Activated CD8-positive, alpha-beta memory T cell treated with anti-CD3 and anti-CD28 coated beads, Interleukin-2, amount 10 ng/mL, durations not matched to agents 7 days and 5 days (primary cell): ENCODE results near the gene TPTE2. TPM values are rescaled to one million over a fixed set of nuclear protein-coding genes. Genes with fewer than 3 reads are reported as not detected.
A peak's percentile ranks its signal among the peaks of the same experiment; 100 is the strongest.
"Not testable (repeated sequence)": the region's sequence is repeated elsewhere in the genome, so short reads cannot be mapped to it uniquely, and the experiment has no call there.

Experiments used
- ATAC-seq: fragments of 150-1000 bp; cut with Tn5 transposase; one replicate; pipeline ENCODE4 v1.10.0; 2021; ENCODE audit warnings: moderate library complexity
- CTCF ChIA-PET: fragments of 350-600 bp; sonication (Branson Sonifier 250); formaldehyde crosslinking; loops from one replicate; lab custom pipeline; 2021; ENCODE audit warnings: antibody characterized with exemption; lab: Charles Lee
- DNase-seq: peaks from one replicate; pipeline ENCODE4 v3.0.0-alpha.2; 2020
- H3K27ac Mint-ChIP-seq: one replicate; pipeline ENCODE4 v1.8.0; 2021; ENCODE audit warnings: mild to moderate bottlenecking, mixed read lengths
- H3K27me3 Mint-ChIP-seq: one replicate; pipeline ENCODE4 v1.8.0; 2021; ENCODE audit warnings: mixed read lengths
- H3K36me3 Mint-ChIP-seq: one replicate; pipeline ENCODE4 v1.8.0; 2021; ENCODE audit warnings: mild to moderate bottlenecking, mixed read lengths
- H3K4me1 Mint-ChIP-seq: one replicate; pipeline ENCODE4 v1.8.0; 2021; ENCODE audit warnings: mixed read lengths
- H3K4me3 Mint-ChIP-seq: one replicate; pipeline ENCODE4 v1.8.0; 2021; ENCODE audit warnings: mild to moderate bottlenecking, moderate library complexity, mixed read lengths
- H3K9me3 Mint-ChIP-seq: one replicate; pipeline ENCODE4 v1.8.0; 2022; ENCODE audit warnings: low read depth, mixed read lengths
- total RNA-seq, 2 experiments: library from RNA; stranded (reverse); gene quantifications; one replicate each; pipeline ENCODE4 v1.2.3, GENCODE V29; 2021

TPTE2 gene
- total RNA-seq, 2 experiments from 2014 or later, result not detected

- ATAC-seq, result no peak
- Mint-ChIP-seq H3K36me3 (peaks cover 5% of the 10 kb centered on the region), H3K27me3 (no peaks in the 10 kb centered on the region), H3K4me3 (no peak overlapping the region), H3K9me3 (peaks cover 2% of the 10 kb centered on the region), H3K27ac (no peak overlapping the region), H3K4me1 (peaks cover 21% of the 10 kb centered on the region)
- no peak for DNase-seq
- CTCF ChIA-PET, result no interaction called here
Observed at GRCh38 chr13:19589312-19589711, 28.0 kb upstream of the TPTE2 start.

- Mint-ChIP-seq H3K36me3 (peaks cover 5% of the 10 kb centered on the region), H3K4me3 (peak overlapping the region; percentile 71), H3K4me1 (peaks cover 21% of the 10 kb centered on the region), H3K27me3 (peaks cover 11% of the 10 kb centered on the region), H3K9me3 (peaks cover 2% of the 10 kb centered on the region), H3K27ac (peak overlapping the region; percentile 86)
- ATAC-seq (peak; percentile 59), DNase-seq (peak; percentile 54)
- CTCF ChIA-PET, result interaction anchor here (0.9 to 1.5 kb wide), 5 partner anchors 8 to 46 kb away, joined by 3 to 4 read pairs (median 4); no protein-coding TSS in a partner anchor
Observed at GRCh38 chr13:19587635-19588300, 26.4 kb upstream of the TPTE2 start.

- H3K27me3 Mint-ChIP-seq, result peaks cover 14% of the 10 kb centered on the region
- ATAC-seq (peak; percentile 88), DNase-seq (peak; percentile 90)
- H3K4me3 Mint-ChIP-seq, result peak overlapping the region; percentile 71
- peaks cover 21% of the 10 kb centered on the region for H3K4me1 Mint-ChIP-seq
- H3K36me3 Mint-ChIP-seq, result peaks cover 5% of the 10 kb centered on the region
- CTCF ChIA-PET, result interaction anchor here (0.9 to 1.5 kb wide), 5 partner anchors 7 to 47 kb away, joined by 3 to 4 read pairs (median 4); no protein-coding TSS in a partner anchor
- H3K27ac Mint-ChIP-seq, result peak overlapping the region; percentile 86
- peaks cover 2% of the 10 kb centered on the region for H3K9me3 Mint-ChIP-seq
Observed at GRCh38 chr13:19586904-19587634, 25.7 kb upstream of the TPTE2 start.

GRCh38 chr13:19581675-19582074 is 20.3 kb upstream of the TPTE2 start:
- Mint-ChIP-seq H3K27ac (no peak overlapping the region), H3K4me3 (no peak overlapping the region), H3K27me3 (peaks cover 19% of the 10 kb centered on the region), H3K36me3 (peaks cover 4% of the 10 kb centered on the region), H3K9me3 (peaks cover 2% of the 10 kb centered on the region), H3K4me1 (peaks cover 7% of the 10 kb centered on the region)
- ATAC-seq (no peak), DNase-seq (no peak)
- CTCF ChIA-PET, result no interaction called here

- CTCF ChIA-PET, result no interaction called here
- no peaks in the 10 kb centered on the region for H3K9me3 Mint-ChIP-seq
- no peaks in the 10 kb centered on the region for H3K4me1 Mint-ChIP-seq
- H3K27me3 Mint-ChIP-seq, result peaks cover 2% of the 10 kb centered on the region
- no peak overlapping the region for H3K4me3 Mint-ChIP-seq
- H3K27ac Mint-ChIP-seq, result no peak overlapping the region
- no peaks in the 10 kb centered on the region for H3K36me3 Mint-ChIP-seq
- DNase-seq (no peak), ATAC-seq (no peak)
Observed at GRCh38 chr13:19575230-19575629, 13.9 kb upstream of the TPTE2 start.

GRCh38 chr13:19573120-19573716 is 11.9 kb upstream of the TPTE2 start:
- H3K4me1 Mint-ChIP-seq, result no peaks in the 10 kb centered on the region
- H3K27me3 Mint-ChIP-seq, result peaks cover 5% of the 10 kb centered on the region
- H3K27ac Mint-ChIP-seq, result no peak overlapping the region
- no peaks in the 10 kb centered on the region for H3K9me3 Mint-ChIP-seq
- H3K36me3 Mint-ChIP-seq, result no peaks in the 10 kb centered on the region
- DNase-seq (no peak), ATAC-seq (no peak)
- no peak overlapping the region for H3K4me3 Mint-ChIP-seq
- CTCF ChIA-PET, result no interaction called here

GRCh38 chr13:19572280-19572679 is 10.9 kb upstream of the TPTE2 start:
- Mint-ChIP-seq H3K9me3 (no peaks in the 10 kb centered on the region), H3K4me3 (no peak overlapping the region), H3K27ac (no peak overlapping the region), H3K4me1 (no peaks in the 10 kb centered on the region), H3K27me3 (peaks cover 11% of the 10 kb centered on the region), H3K36me3 (no peaks in the 10 kb centered on the region)
- ATAC-seq (no peak), DNase-seq (no peak)
- CTCF ChIA-PET, result interaction anchor here (0.7 kb wide), 1 partner anchor 15 kb away, joined by 4 read pairs; no protein-coding TSS in a partner anchor

GRCh38 chr13:19567820-19568534 is 6.6 kb upstream of the TPTE2 start:
- H3K4me3 Mint-ChIP-seq, result no peak overlapping the region
- H3K36me3 Mint-ChIP-seq, result no peaks in the 10 kb centered on the region

GRCh38 chr13:19561585-19561984 is 253 bp upstream of the TPTE2 start:
- Mint-ChIP-seq H3K4me3 (no peak overlapping the region), H3K4me1 (no peaks in the 10 kb centered on the region), H3K36me3 (no peaks in the 10 kb centered on the region), H3K27ac (no peak overlapping the region), H3K9me3 (no peaks in the 10 kb centered on the region), H3K27me3 (no peaks in the 10 kb centered on the region)
- CTCF ChIA-PET, result no interaction called here
- no peak for ATAC-seq
- no peak for DNase-seq

More at GRCh38 chr13:19567820-19568534, 6.6 kb upstream of the TPTE2 start:
- DNase-seq, result no peak
- no peaks in the 10 kb centered on the region for H3K4me1 Mint-ChIP-seq
- H3K9me3 Mint-ChIP-seq, result no peaks in the 10 kb centered on the region
- H3K27me3 Mint-ChIP-seq, result peaks cover 13% of the 10 kb centered on the region
- no peak overlapping the region for H3K27ac Mint-ChIP-seq
- CTCF ChIA-PET, result no interaction called here
- ATAC-seq, result no peak

- not testable (repeated sequence) for DNase-seq, H3K9me3 Mint-ChIP-seq
Observed at GRCh38 chr13:19560672-19561071, 660 bp downstream of the TPTE2 start.

GRCh38 chr13:19559739-19560138 is 1.6 kb downstream of the TPTE2 start:
- CTCF ChIA-PET, ATAC-seq, H3K27me3 Mint-ChIP-seq, H3K27ac Mint-ChIP-seq, DNase-seq, H3K9me3 Mint-ChIP-seq, H3K4me1 Mint-ChIP-seq, H3K36me3 Mint-ChIP-seq, H3K4me3 Mint-ChIP-seq: not testable (repeated sequence)

More at GRCh38 chr13:19560672-19561071, 660 bp downstream of the TPTE2 start:
- ATAC-seq, H3K27me3 Mint-ChIP-seq, H3K27ac Mint-ChIP-seq, H3K36me3 Mint-ChIP-seq, H3K4me1 Mint-ChIP-seq, CTCF ChIA-PET, H3K4me3 Mint-ChIP-seq: not testable (repeated sequence)

- DNase-seq, H3K27me3 Mint-ChIP-seq, ATAC-seq, CTCF ChIA-PET, H3K36me3 Mint-ChIP-seq, H3K9me3 Mint-ChIP-seq, H3K27ac Mint-ChIP-seq, H3K4me3 Mint-ChIP-seq, H3K4me1 Mint-ChIP-seq: not testable (repeated sequence)
Observed at GRCh38 chr13:19557287-19557686, 4.0 kb downstream of the TPTE2 start.

GRCh38 chr13:19549245-19549644 is 12.1 kb downstream of the TPTE2 start:
- H3K27ac Mint-ChIP-seq, H3K4me3 Mint-ChIP-seq, H3K9me3 Mint-ChIP-seq, H3K4me1 Mint-ChIP-seq, CTCF ChIA-PET, H3K27me3 Mint-ChIP-seq, H3K36me3 Mint-ChIP-seq, ATAC-seq, DNase-seq: not testable (repeated sequence)
